Measurements from ENCODE around the gene WT1. TPM values are rescaled to one million over a fixed set of nuclear protein-coding genes. Genes with fewer than 3 reads are reported as not detected.

WT1 gene
- total and polyA plus RNA-seq, 10 of the 15 experiments (the other 5 are each of a cell fraction or from before 2014, with no cell fraction given) = 0.07 to 0.37 (median 0.08) TPM; not detected in 7

DNA sequence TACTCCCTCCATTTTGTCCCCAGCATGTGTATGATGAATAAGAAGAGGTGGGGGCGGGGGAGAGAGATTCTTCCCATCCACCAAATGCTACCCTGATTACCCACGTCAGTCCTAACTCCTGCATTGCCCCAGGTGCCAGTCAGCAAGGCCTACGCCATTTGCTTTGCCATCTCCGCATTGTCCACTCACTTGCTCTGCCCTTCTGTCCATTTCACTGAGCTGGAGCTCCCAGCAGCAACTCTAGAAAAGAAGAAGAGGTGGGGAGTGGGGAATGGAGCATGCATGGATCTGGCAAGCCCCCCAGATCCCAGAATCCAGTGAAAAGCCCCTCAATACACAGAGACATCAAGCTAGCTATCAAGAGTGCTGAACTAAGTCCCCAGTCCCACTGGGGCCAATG lies 19.0 kb downstream of the WT1 start:
- CTCF ChIA-PET = no interaction called here
- ATAC-seq (no peak), DNase-seq (ENCODE audit: low read depth, low spot score) (no peak), FAIRE-seq (no peak)
- H3K27me3 ChIP-seq (replicated peaks in 1 of 2; ENCODE audit: control insufficient read depth in 2 of 2, insufficient read depth in 2 of 2, low read length in 1 of 2) = peaks cover 2 to 6% of the 10 kb centered on the region in 2 experiments
- no peak overlapping the region for H3K27ac ChIP-seq (ENCODE audit: control insufficient read depth, insufficient read depth)
- no peaks in the 10 kb centered on the region for H3K9me3 ChIP-seq (replicated peaks; ENCODE audit: control insufficient read depth, insufficient read depth, low read length)
- RAD21 ChIA-PET (ENCODE audit: unreplicated experiment) = interaction anchor here (0.7 to 1.3 kb wide), 2 partner anchors 27 to 31 kb away, joined by 3 read pairs; no protein-coding TSS in a partner anchor
- H3K79me2 ChIP-seq (ENCODE audit: control insufficient read depth, insufficient read depth, low read length) = no peaks in the 10 kb centered on the region
- BruUV-seq (replicated peaks) = no TSS peak
- in situ Hi-C loops (cut with MboI) = no loop called here
- intact Hi-C loops (cut with micrococcal nuclease; ENCODE audit: unreplicated experiment) = no loop called here
- POLR2A ChIA-PET = no interaction called here
- no peak overlapping the region for H3K9ac ChIP-seq (ENCODE audit: control insufficient read depth, insufficient read depth, low read length)
- SMC1A ChIA-PET (ENCODE audit: uncharacterized antibody, unreplicated experiment) = interaction anchor here (0.7 to 1.5 kb wide), 2 partner anchors 20 to 431 kb away, joined by 3 to 4 read pairs; no protein-coding TSS in a partner anchor
- H2AFZ ChIP-seq (ENCODE audit: control insufficient read depth, low read depth, low read length) = no peak overlapping the region
- TF ChIP-seq RCOR1 (conservative IDR thresholded peaks at IDR 0.05; ENCODE audit: low read depth, low read length) (no peak), RELA (IDR thresholded peaks at IDR 0.05; ENCODE audit: borderline replicate concordance, partially characterized antibody) (no peak), RELB (IDR thresholded peaks at IDR 0.05; ENCODE audit: low read depth) (no peak), SMAD5 (IDR thresholded peaks at IDR 0.05; ENCODE audit: low read depth) (no peak), BRCA1 (IDR thresholded peaks at IDR 0.05; ENCODE audit: low read depth, low read length) (no peak), RAD21 (IDR thresholded peaks at IDR 0.05; ENCODE audit: insufficient read depth, low read depth, low read length) (no peak), ZBTB33 (IDR thresholded peaks at IDR 0.05) (no peak), POU2F2 (IDR thresholded peaks at IDR 0.05; ENCODE audit: borderline replicate concordance, low read depth, low read length) (no peak), FOS (IDR thresholded peaks at IDR 0.05; ENCODE audit: borderline replicate concordance, extremely low read depth, insufficient read length) (no peak), CEBPB (IDR thresholded peaks at IDR 0.05; ENCODE audit: borderline replicate concordance in 1 of 2, low read depth in 2 of 2, low read length in 2 of 2) (no peak), PAX8 (IDR thresholded peaks at IDR 0.05) (no peak), TCF12 (IDR thresholded peaks at IDR 0.05; ENCODE audit: low read depth, low read length) (no peak)
- TF ChIP-seq, protein P1, sequence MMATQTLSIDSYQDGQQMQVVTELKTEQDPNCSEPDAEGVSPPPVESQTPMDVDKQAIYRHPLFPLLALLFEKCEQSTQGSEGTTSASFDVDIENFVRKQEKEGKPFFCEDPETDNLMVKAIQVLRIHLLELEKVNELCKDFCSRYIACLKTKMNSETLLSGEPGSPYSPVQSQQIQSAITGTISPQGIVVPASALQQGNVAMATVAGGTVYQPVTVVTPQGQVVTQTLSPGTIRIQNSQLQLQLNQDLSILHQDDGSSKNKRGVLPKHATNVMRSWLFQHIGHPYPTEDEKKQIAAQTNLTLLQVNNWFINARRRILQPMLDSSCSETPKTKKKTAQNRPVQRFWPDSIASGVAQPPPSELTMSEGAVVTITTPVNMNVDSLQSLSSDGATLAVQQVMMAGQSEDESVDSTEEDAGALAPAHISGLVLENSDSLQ (IDR thresholded peaks at IDR 0.05) = no peak
- TF ChIP-seq, protein P2, sequence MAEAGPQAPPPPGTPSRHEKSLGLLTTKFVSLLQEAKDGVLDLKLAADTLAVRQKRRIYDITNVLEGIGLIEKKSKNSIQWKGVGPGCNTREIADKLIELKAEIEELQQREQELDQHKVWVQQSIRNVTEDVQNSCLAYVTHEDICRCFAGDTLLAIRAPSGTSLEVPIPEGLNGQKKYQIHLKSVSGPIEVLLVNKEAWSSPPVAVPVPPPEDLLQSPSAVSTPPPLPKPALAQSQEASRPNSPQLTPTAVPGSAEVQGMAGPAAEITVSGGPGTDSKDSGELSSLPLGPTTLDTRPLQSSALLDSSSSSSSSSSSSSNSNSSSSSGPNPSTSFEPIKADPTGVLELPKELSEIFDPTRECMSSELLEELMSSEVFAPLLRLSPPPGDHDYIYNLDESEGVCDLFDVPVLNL (IDR thresholded peaks at IDR 0.05; ENCODE audit: low read depth, low read length) = no peak
- 49% methylated on average over 4 of the region's 4 CpGs for WGBS (ENCODE audit: insufficient coverage, insufficient replicate concordance, low lambda C conversion rate, missing lambda C conversion rate)
- H3K4me3 ChIP-seq = no peak overlapping the region
- no peak overlapping the region for H3K4me2 ChIP-seq (ENCODE audit: control insufficient read depth, insufficient read depth)
- peaks cover 5% of the 10 kb centered on the region for H3K4me1 ChIP-seq (ENCODE audit: control insufficient read depth, insufficient read depth, low read length)
- H3K36me3 ChIP-seq (ENCODE audit: control insufficient read depth in 2 of 2, insufficient read depth in 2 of 2, low read length in 1 of 2) = no peaks in the 10 kb centered on the region
- no peaks in the 10 kb centered on the region for H4K20me1 ChIP-seq (ENCODE audit: control insufficient read depth, insufficient read depth)

Measured in GM12878 (cell line).